DOHH2 (cell line): ENCODE measurements around the gene SMIM44.

ENCODE experiments used
- H3F3A ChIP-seq: fragments of 200-600 bp; sonication (generic), shearing (Covaris generic); 2 replicates; pipeline ENCODE4 v1.6.0; 2016; ENCODE audit warnings: antibody characterized with exemption, mild to moderate bottlenecking; ENCODE audit not compliant: control insufficient read depth, insufficient read depth
- H3K27ac ChIP-seq: fragments of 200-600 bp; sonication (generic); 2 replicates; pipeline ENCODE4 v1.5.1; 2014; ENCODE audit warnings: low read depth, mild to moderate bottlenecking, low read length, moderate library complexity
- H3K27me3 ChIP-seq: fragments of 200-600 bp; sonication (generic); 2 replicates; pipeline ENCODE4 v1.6.1; 2014; ENCODE audit warnings: mild to moderate bottlenecking, low read length, mixed read lengths; ENCODE audit not compliant: control insufficient read depth
- H3K36me3 ChIP-seq: fragments of 200-600 bp; sonication (generic); 2 replicates; pipeline ENCODE4 v1.6.1; 2014; ENCODE audit warnings: mild to moderate bottlenecking, low read length, moderate library complexity, mixed read lengths; ENCODE audit not compliant: control insufficient read depth
- H3K4me1 ChIP-seq: fragments of 200-600 bp; sonication (generic); 2 replicates; pipeline ENCODE4 v1.6.1; 2014; ENCODE audit warnings: mild to moderate bottlenecking, low read length, mixed read lengths; ENCODE audit not compliant: control insufficient read depth
- H3K4me2 ChIP-seq: fragments of 200-600 bp; sonication (generic); 2 replicates; pipeline ENCODE4 v1.6.0; 2014; ENCODE audit warnings: mild to moderate bottlenecking, low read length, moderate library complexity
- H3K4me3 ChIP-seq: fragments of 200-600 bp; sonication (generic); 2 replicates; pipeline ENCODE4 v1.5.1; 2014; ENCODE audit warnings: mild to moderate bottlenecking, low read length, mixed read lengths
- H3K79me2 ChIP-seq: fragments of 200-600 bp; sonication (generic); 2 replicates; pipeline ENCODE4 v1.6.1; 2014; ENCODE audit warnings: mild to moderate bottlenecking, low read length, mixed read lengths; ENCODE audit not compliant: control insufficient read depth
- H3K9me2 ChIP-seq: fragments of 200-600 bp; sonication (generic); replicated peaks from 2 replicates; pipeline ENCODE4 v1.6.1; 2014; ENCODE audit warnings: mild to moderate bottlenecking, low read length, mixed read lengths; ENCODE audit not compliant: control insufficient read depth
- H3K9me3 ChIP-seq: fragments of 200-600 bp; sonication (generic); 2 replicates; pipeline ENCODE4 v1.6.1; 2014; ENCODE audit warnings: antibody characterized with exemption, low read length, mixed read lengths; ENCODE audit not compliant: control insufficient read depth, insufficient read depth
- H4K20me1 ChIP-seq: fragments of 200-600 bp; sonication (generic); 2 replicates; pipeline ENCODE4 v1.6.0; 2014; ENCODE audit warnings: low read depth, mild to moderate bottlenecking, antibody characterized with exemption, low read length, moderate library complexity; ENCODE audit not compliant: control insufficient read depth, insufficient read depth
- EZH2phosphoT487 ChIP-seq: fragments of 200-600 bp; sonication (generic); IDR thresholded peaks from 2 replicates; pipeline ENCODE4 v1.6.1; 2017; ENCODE audit warnings: borderline replicate concordance, mild to moderate bottlenecking, antibody characterized with exemption, low read length, moderate library complexity, mixed read lengths
- TF ChIP-seq, protein P1 (sequence below): fragments of 200-600 bp; sonication (generic); IDR thresholded peaks from one replicate; pipeline ENCODE4 v1.5.1; 2014; ENCODE audit warnings: antibody characterized with exemption, mild to moderate bottlenecking, low read depth, low read length; ENCODE audit not compliant: poor library complexity, severe bottlenecking

Gene SMIM44

DNA sequence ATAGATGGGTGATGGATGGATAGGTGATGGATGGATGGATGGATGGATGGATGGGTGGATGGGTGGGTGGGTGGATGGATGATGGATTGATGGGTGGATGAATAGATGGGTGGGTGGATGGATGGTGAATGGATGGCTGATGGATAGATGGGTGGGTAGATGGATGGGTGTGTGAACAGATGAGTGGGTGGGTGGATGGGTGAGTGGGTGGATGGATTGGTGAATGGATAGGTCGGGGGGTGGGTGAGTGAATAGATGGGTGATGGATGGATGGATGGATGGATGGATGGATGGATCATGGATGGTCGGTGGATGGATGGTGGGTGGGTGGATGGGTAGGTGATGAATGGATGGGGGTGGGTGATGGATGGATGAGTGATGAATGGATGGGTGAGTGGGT, 6.4 kb downstream of the SMIM44 start:
- no peak overlapping the region for H3K4me3 ChIP-seq
- no peaks in the 10 kb centered on the region for H4K20me1 ChIP-seq
- H3K27me3 ChIP-seq, result no peaks in the 10 kb centered on the region
- H3K9me2 ChIP-seq, result no peaks in the 10 kb centered on the region
- no peak overlapping the region for H3K27ac ChIP-seq
- H3F3A ChIP-seq, result peaks cover 12% of the 10 kb centered on the region
- no peaks in the 10 kb centered on the region for H3K79me2 ChIP-seq
- H3K9me3 ChIP-seq, result no peaks in the 10 kb centered on the region
- H3K36me3 ChIP-seq, result no peaks in the 10 kb centered on the region
- no peak for TF ChIP-seq EZH2phosphoT487
- TF ChIP-seq, protein P1, sequence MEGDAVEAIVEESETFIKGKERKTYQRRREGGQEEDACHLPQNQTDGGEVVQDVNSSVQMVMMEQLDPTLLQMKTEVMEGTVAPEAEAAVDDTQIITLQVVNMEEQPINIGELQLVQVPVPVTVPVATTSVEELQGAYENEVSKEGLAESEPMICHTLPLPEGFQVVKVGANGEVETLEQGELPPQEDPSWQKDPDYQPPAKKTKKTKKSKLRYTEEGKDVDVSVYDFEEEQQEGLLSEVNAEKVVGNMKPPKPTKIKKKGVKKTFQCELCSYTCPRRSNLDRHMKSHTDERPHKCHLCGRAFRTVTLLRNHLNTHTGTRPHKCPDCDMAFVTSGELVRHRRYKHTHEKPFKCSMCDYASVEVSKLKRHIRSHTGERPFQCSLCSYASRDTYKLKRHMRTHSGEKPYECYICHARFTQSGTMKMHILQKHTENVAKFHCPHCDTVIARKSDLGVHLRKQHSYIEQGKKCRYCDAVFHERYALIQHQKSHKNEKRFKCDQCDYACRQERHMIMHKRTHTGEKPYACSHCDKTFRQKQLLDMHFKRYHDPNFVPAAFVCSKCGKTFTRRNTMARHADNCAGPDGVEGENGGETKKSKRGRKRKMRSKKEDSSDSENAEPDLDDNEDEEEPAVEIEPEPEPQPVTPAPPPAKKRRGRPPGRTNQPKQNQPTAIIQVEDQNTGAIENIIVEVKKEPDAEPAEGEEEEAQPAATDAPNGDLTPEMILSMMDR, result no peak
- H3K4me1 ChIP-seq, result peaks cover 36% of the 10 kb centered on the region
- H3K4me2 ChIP-seq, result no peak overlapping the region

DNA sequence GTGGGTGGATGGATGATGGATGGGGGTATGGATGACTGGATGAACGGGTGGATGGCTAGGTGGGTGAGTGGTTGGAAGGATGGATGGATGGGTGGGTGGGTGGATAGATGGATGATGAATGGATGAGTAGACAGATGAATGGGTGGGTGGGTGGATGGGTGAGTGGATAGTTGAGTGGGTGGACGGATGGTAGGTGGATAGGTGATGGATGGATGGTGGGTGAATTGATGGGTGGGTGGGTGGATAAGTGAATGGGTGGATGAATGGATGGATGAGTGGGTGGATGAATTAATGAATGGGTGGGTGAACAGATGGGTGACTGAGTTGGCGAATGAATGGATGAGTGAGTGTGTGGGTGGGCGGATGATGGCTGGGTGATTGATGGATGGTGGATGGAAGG, 7.8 kb downstream of the SMIM44 start:
- Histone ChIP-seq H3K9me3 (no peaks in the 10 kb centered on the region), H3K36me3 (no peaks in the 10 kb centered on the region), H3K9me2 (no peaks in the 10 kb centered on the region), H4K20me1 (no peaks in the 10 kb centered on the region), H3K27me3 (no peaks in the 10 kb centered on the region), H3F3A (peaks cover under 1% of the 10 kb centered on the region; the same call in 1 of the 2 replicates), H3K4me1 (peaks cover 22% of the 10 kb centered on the region), H3K27ac (no peak overlapping the region), H3K4me2 (no peak overlapping the region), H3K79me2 (no peaks in the 10 kb centered on the region), H3K4me3 (no peak overlapping the region)
- TF ChIP-seq, protein P1, result no peak
- no peak for TF ChIP-seq EZH2phosphoT487

DNA sequence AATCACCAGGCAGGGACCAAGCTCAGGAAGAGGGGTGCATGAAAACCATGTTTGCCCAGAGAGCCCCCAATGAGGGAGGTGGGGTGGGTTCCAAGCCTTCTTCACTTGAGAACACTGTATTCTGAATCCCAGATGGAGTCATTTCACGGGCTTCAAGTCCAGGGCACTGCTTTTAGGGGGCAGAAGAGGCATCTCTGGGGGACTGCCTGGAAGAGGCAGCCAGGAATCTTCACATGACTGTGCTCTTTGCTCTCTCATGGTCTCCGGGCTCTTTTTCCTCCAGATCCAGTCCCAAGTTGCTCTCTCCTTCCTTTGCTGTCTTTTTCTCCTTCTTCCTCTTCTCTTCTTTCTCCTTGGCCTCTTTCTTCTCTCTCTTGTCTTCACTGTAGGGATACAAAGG, 8.6 kb downstream of the SMIM44 start:
- Histone ChIP-seq H3K27ac (no peak overlapping the region), H3K9me3 (no peaks in the 10 kb centered on the region), H3K79me2 (no peaks in the 10 kb centered on the region), H3K9me2 (no peaks in the 10 kb centered on the region), H3K4me2 (no peak overlapping the region), H3K36me3 (no peaks in the 10 kb centered on the region), H4K20me1 (no peaks in the 10 kb centered on the region), H3F3A (no peaks in the 10 kb centered on the region; the same call in 1 of the 2 replicates), H3K4me3 (no peak overlapping the region), H3K4me1 (peaks cover 14% of the 10 kb centered on the region), H3K27me3 (no peaks in the 10 kb centered on the region)
- no peak for TF ChIP-seq EZH2phosphoT487
- TF ChIP-seq, protein P1, result no peak
